PC-9 (cell line): ENCODE measurements around the gene ROBO1.
A peak's percentile ranks its signal among the peaks of the same experiment; 100 is the strongest.

Experiments used
- EZH2 ChIP-seq: fragments of 200-600 bp; sonication (generic); IDR thresholded peaks from 2 replicates; pipeline ENCODE4 v1.8.0; 2017; ENCODE audit warnings: antibody characterized with exemption, low read depth
- TF ChIP-seq, protein P1 (sequence below): fragments of 200-600 bp; sonication (generic); conservative IDR thresholded peaks from 2 replicates; pipeline ENCODE4 v1.6.1; 2017; ENCODE audit warnings: mixed run types, antibody characterized with exemption, mild to moderate bottlenecking, moderate library complexity

DNA sequence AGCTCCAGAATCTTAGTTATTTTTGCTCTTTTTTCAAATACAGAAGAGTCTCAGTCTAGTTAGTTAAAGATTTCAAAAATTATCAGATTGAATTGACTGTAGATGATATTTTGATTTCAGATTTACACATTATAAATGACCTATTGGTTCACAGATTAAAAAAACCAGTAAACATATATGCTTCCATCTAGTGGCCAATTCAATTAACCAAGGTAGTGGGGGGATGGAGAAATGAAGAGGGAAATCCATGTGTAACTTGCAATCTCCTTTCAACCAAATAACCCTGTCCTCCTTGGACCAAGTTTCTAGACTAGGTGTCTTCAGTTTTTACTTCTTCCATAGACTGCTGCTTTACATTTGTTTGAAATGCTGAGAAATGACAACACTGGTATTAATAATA lies 789.8 kb downstream of the ROBO1 start:
- TF ChIP-seq, protein P1, sequence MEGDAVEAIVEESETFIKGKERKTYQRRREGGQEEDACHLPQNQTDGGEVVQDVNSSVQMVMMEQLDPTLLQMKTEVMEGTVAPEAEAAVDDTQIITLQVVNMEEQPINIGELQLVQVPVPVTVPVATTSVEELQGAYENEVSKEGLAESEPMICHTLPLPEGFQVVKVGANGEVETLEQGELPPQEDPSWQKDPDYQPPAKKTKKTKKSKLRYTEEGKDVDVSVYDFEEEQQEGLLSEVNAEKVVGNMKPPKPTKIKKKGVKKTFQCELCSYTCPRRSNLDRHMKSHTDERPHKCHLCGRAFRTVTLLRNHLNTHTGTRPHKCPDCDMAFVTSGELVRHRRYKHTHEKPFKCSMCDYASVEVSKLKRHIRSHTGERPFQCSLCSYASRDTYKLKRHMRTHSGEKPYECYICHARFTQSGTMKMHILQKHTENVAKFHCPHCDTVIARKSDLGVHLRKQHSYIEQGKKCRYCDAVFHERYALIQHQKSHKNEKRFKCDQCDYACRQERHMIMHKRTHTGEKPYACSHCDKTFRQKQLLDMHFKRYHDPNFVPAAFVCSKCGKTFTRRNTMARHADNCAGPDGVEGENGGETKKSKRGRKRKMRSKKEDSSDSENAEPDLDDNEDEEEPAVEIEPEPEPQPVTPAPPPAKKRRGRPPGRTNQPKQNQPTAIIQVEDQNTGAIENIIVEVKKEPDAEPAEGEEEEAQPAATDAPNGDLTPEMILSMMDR = peak; percentile 55
- no peak for TF ChIP-seq EZH2
